Cardiac fibroblast (primary cell): ENCODE data around the gene ADARB1.
A peak's percentile ranks its signal among the peaks of the same experiment; 100 is the strongest.

ENCODE experiments used
- DNase-seq, 2 donors: peaks; one replicate each; pipeline versions ENCODE4 v3.0.0 to v3.0.0-alpha.2; 2010; ENCODE audit warnings: low read depth in 2 of 2
- H3K4me3 ChIP-seq, 2 donors: replicated peaks in 1 of 2; 1 replicate in 1 of 2; 2 replicates in 1 of 2; pipeline ENCODE4 v1.5.1; 2011; ENCODE audit warnings: low read depth in 2 of 2, low read length in 2 of 2, mild to moderate bottlenecking in 2 of 2, moderate library complexity in 1 of 2
- TF ChIP-seq, protein P1 (sequence below): IDR thresholded peaks from one replicate; pipeline ENCODE4 v1.5.1; 2011; ENCODE audit warnings: low read depth, mild to moderate bottlenecking, low read length, inconsistent platforms

ADARB1 gene

DNA sequence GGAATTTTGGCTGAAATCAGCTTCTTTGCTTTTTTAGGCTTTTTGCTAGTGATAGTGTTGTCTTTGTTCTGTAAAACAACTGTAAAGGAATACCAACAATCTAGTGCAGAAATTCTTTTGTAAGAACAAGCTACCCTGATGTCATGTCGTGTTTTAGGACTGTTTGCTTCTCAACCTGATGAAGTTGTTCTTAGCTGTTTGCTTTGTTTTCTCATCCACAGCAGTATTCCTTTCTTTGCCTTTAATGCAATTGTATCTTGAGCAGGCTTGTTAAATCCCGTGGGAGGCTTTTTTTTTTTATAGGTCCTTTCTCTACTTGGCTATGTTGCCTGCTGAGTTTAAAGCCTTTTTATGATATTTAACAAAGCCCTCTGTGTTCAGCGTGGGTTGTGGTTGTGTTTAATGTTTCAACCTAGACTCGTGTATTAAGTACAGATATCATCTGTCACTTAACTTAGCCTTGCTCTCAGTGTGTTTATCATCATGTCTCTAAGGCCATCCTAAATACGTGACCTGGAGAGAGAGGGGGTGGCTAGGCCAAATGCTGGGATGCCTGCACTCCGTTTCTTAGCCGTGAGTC lies 31.6 kb downstream of the ADARB1 start:
- TF ChIP-seq, protein P1, sequence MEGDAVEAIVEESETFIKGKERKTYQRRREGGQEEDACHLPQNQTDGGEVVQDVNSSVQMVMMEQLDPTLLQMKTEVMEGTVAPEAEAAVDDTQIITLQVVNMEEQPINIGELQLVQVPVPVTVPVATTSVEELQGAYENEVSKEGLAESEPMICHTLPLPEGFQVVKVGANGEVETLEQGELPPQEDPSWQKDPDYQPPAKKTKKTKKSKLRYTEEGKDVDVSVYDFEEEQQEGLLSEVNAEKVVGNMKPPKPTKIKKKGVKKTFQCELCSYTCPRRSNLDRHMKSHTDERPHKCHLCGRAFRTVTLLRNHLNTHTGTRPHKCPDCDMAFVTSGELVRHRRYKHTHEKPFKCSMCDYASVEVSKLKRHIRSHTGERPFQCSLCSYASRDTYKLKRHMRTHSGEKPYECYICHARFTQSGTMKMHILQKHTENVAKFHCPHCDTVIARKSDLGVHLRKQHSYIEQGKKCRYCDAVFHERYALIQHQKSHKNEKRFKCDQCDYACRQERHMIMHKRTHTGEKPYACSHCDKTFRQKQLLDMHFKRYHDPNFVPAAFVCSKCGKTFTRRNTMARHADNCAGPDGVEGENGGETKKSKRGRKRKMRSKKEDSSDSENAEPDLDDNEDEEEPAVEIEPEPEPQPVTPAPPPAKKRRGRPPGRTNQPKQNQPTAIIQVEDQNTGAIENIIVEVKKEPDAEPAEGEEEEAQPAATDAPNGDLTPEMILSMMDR = no peak
- H3K4me3 ChIP-seq = no peak overlapping the region
- peak; percentile 8 to 12 for DNase-seq

DNA sequence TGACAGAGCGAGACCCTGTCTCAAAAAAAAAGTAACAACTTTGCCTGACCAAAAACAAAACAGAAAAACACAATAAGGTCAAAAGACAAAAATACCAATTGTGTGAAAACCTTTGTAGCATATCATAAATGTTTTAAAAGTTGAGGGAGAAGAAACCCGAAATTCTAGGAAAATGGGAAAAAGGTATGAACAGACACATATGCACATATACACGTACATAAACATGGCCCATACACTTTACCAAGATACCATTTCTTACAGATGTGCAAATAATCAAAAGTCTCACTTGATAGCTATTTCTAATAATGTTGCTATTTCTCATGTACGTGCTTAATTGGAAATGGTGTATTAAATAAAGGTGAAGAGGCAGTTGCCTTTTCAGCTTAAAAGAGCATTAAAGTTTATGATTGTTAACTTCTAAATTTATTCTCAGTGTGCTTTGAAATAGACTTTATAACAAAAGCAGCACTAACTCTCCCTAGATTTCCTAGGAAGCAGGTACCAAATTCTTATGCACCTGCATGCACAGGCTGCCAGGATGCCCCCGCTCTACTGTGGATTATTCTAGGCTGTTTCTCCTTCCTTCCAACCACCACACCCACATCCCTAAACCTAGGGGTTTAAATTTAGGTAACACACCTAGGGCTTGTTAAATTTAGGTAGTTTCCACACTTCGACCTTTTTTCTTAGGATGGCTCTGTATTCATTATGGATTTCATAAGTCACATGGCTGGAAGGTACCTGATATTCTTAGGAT lies 33.8 kb downstream of the ADARB1 start:
- TF ChIP-seq, protein P1 = no peak
- no peak for DNase-seq

DNA sequence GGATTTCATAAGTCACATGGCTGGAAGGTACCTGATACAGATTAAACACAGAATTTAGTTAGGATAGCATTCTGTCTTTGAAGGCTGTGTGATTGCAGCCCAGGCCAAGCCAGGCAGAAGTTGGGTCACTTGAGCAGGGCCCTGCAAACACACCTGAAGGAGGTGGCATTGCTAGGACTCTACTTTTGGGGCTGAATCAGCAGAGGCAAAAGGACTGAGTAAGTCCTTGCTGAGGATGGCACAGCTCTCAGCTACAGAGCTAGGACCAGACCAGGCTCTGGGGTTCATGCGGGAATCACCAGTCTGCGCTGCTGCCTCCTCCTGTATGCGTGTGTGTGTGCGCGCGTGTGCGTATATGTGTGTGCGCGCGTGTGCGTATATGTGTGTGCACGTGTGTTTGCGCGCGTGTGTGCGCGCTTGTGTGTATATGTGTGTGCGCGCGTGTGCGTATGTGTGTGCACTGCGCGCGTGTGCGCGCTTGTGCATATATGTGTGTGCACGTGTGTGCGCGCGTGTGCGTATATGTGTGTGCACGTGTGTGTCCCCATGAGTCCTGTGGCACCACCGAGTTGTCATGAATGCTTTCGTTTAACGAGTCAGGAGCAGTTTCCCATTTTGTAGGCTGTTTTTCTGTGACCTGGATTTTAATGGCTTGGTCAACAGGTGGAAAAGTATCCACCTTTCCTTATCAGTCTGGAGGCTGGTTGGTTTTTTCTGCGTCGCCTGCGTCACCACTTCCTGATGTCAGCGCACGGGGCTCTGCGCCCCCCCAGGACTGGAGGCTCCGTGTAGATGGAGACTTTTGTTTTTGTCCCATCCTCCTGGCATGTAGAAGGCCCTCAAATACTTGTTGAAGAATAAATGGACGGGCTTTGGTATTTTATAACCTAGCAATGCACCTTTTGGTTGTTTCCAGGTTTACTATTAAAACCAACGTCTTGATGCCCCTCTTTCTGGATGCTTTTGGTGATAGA lies 34.7 kb downstream of the ADARB1 start:
- TF ChIP-seq, protein P1 = no peak
- no peak overlapping the region for H3K4me3 ChIP-seq
- DNase-seq = no peak

More for the DNA sequence above, 33.8 kb downstream of the ADARB1 start:
- no peak overlapping the region for H3K4me3 ChIP-seq

DNA sequence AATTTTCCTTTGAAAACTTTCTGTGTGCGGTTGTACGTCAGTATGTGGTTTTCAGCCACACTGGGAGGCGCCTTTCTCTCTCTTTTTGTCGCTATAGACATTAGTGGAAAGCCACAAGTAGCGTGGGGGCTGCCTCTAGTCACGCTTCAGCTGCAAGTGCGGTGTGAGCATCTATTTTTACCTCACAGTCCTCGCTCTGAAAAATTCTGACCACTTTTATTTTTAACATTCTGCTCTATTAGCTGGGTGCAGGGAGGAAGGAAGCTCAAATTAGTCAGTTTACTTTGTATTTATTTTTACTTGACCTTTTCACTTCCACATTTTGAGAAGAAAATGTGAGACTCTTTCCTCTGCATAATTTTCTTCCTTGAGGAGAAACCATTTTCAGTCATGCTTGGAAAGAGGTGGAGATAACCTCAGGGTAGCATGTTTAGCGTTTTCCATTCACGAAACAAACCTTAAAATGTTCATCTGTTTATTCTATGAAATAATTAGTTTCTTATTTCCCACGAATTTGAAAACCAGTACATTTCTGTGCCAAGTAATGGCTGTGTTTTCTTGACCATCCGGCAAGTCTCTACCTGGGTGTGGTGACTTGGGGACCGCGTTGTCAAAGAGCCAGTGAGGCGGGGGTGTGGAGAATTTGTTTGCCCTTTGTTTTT lies 35.6 kb downstream of the ADARB1 start:
- DNase-seq = no peak
- TF ChIP-seq, protein P1 = no peak
- no peak overlapping the region for H3K4me3 ChIP-seq

DNA sequence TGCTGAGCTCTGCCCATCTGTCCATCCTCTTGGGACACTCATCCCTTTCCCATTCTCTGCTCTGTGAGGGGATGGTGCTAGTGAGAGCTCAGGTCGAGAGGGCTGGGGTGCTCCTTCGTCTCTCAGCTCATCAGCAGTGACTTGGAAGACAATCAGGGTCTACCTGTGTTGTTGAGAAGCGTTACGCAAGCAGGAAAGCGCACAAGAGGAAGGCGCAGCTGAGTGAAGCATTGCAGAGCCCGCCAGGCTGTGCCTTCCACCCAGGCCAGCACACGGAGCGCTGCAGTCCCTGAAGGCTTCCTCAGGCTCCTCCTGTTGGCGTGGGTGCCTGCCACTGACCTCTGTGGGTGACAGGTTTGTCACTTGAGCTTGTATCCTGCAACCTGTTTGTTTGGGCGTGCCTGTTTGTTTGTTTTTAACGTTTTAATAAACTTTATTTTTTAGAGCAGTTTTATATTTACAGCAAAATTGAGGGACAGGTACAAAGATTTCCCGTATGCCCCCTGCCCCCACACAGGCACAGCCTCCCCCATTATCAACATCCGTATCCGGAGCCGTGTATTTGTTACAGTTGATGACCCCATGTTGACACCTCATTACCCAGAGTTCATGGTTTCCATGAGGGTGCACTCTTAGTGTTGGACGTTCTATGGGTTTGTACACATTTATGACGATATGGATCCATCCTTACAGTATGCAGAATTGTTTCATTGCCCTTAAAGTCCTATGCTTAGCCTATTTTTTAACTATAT lies 36.7 kb downstream of the ADARB1 start:
- H3K4me3 ChIP-seq = no peak overlapping the region
- TF ChIP-seq, protein P1 = no peak
- no peak for DNase-seq

DNA sequence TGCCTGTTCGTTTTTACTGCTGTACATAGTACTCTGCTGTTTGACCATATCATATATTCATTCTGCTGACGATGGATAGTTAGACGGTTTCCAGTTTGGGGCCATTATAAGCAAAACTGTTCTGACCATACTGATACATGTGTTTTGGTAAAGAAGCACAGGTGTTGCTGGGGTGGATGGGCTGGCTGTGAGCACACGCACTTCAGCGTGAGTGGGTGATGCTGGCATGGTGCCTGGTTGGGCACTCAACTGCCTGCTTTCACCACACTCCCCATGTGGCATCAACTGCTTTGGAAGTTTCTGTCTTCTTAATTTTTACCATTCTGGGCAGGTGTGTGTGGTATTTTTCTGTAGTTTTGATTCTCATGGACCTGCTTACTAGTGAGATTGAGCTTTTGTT lies 37.3 kb downstream of the ADARB1 start:
- no peak for DNase-seq
- TF ChIP-seq, protein P1 = no peak
- H3K4me3 ChIP-seq = no peak overlapping the region
